Sciatic nerve (tissue), 2 donors: ENCODE results near the gene CCDC169. TPM values are rescaled to one million over a fixed set of nuclear protein-coding genes. Genes with fewer than 3 reads are reported as not detected.
A peak's percentile ranks its signal among the peaks of the same experiment; 100 is the strongest.
"Not testable (repeated sequence)": the region's sequence is repeated elsewhere in the genome, so short reads cannot be mapped to it uniquely, and the experiment has no call there.

Experiments used
- ATAC-seq: fragments of 200-7000 bp; cut with Tn5 transposase; one replicate; pipeline ENCODE4 v1.9.1; 2020; ENCODE audit warnings: mild to moderate bottlenecking, moderate library complexity
- DNase-seq: peaks from one replicate; pipeline ENCODE4 v3.0.0-alpha.2; 2020; ENCODE audit warnings: low spot score
- intact Hi-C: fragments of 100-400 bp; cut with DNase I; formaldehyde crosslinking; loops from one replicate; pipeline ENCODE4 v1.14.2; 2022
- total RNA-seq: library from RNA; stranded (reverse); fragmentation: NEBNext Ultra II Directional; extraction: Animal tissue kit (Norgen Biotek cat#: 25700); gene quantifications from one replicate; pipeline ENCODE4 v1.2.1, GENCODE V29; 2021
- donor health status: DM: no; HTN: no; CAD: no.
- donor health status: DM: no; HTN: no; CAD: no.

Gene CCDC169
- total RNA-seq, 1 donor from 2014 or later: 0.89 TPM

DNA sequence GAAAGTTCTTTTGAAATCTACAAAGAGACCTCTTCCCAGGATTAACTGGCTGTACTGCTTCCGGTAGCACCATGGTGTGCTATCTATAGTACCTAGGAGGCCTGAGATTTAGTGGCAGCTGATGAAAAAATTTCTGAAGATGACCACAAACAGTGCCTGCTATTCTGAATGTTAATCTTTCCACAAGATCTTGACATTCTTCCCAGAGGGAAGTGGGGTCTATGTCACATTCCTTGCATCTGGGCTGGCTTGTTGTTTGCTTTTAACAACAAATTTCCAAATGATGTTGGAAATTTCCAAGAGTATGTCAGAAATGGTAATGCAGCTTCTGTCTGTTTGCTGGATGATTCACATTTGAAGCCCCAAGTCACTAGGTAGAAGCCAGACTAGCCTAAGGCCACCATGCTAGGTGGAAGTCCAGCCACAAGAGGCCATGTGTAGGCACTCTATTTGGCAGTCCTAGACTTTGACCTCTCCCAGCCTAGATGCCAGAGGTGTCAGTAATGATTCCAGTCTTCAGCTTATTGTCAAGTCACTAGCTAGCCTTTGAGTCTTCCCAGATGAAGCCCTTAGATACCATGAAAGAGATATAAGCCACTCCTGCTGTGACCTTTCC, 26.4 kb upstream of the CCDC169 start:
- intact Hi-C loops: no loop called here
- no peak for ATAC-seq
- DNase-seq: no peak

DNA sequence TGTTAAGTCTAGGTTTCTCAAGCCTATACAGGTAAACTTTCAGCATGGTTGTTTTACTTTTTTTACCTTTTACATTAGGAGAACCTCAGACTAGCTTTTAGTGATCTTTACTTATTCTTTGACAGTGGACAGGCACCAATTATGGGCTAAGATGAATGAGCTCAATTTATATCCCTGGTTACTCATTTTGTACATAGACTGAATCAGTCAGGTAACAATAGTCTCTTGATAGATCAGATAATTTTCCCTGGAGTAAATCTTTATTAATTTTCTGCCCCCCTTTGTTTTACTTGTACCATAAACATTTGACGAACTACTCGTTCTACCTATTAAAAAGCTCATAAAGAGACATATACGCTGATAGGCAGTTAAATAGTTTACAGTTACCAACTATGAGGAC, 25.8 kb upstream of the CCDC169 start:
- DNase-seq (no peak), ATAC-seq (no peak)
- intact Hi-C loops: no loop called here

DNA sequence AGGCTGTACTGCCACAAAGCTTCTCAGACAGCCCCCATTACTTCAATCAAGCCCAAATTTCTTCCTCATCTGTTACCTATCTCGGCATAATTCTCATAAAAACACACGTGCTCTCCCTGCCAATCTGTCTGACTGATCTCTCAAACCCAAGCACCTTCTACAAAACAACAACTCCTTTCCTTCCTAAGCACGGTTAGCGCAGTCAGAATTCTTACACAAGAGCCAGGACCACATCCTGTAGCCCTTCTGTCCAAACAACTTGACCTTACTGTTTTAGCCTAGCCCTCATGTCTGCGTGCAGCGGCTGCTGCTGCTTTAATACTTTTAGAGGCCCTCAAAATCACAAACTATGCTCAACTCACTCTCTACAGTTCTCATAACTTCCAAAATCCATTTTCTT, 22.2 kb upstream of the CCDC169 start:
- intact Hi-C loops, ATAC-seq, DNase-seq: not testable (repeated sequence)

DNA sequence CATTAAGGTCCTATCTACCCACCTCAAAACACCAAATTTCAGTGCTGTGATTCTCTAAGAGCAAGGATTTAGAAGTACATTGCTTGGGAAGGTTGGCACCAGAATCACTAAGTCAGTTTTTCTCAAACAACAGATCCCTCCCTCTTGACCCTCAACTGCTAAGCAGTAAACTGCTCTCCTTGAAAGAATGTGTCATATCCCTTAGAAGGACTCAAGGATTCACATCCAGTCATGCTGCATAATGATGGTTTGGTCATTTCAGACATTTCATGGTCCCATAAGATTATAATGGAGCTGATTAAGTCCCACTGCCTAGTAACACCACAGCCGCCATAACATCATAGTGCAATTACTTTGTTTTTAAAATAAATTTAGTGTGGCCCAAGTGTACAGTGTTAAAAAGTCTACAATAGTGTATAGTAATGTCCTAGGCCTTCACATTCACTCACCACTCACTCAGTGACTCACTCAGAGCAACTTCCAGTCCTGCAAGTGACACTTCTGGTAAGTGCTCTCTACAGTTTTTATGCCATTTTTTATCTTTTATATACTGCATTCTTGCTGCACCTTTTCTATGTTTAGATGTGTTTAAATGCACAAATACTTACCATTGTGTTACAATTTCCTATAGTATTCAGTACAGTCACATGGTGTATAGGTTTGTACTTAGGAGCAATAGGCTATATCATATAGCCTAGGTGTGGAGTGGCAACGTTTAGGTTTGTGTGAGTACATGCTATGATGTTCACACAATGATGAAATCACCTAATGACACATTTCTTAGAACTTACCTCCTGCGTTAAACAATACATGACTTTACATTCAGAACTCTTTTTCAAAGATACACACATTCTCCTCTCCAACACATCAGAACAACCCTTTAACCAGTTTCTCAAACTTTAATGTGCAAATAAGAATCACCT, 15.7 kb upstream of the CCDC169 start:
- no peak for DNase-seq
- no peak for ATAC-seq
- intact Hi-C loops: no loop called here

DNA sequence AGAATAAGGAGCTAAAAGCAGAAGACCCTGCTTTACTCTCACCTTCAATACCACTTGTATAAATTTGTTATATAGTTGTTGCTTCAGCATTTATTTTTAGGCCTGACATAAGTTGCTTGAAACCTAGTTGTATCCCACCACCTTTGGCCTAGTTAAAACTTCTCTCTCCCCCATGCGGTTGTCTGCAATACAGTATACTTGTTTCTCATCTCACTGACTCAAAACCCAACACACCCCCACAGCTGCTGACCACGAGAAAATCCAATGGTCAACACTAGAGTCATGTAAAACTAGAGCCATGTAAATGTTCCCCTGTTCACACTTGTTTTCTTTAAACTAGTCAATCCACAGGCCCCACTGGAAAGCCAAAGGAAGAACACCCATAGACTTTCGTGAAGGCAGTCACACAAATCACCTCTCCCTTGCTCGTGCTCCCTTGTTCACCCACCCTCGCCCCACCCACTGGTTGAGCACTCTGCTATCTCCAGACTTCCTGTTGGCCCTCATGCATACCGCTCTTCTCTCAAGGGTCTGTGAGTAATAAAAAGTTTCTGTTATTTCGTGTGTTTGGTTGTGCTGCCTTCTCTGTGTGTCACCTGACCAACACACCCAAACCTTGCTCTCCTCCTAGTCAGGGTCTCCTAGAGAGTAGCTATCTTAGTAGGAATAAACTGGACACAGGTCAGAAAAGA, 12.9 kb upstream of the CCDC169 start:
- no peak for ATAC-seq
- intact Hi-C loops: no loop called here
- DNase-seq: no peak

DNA sequence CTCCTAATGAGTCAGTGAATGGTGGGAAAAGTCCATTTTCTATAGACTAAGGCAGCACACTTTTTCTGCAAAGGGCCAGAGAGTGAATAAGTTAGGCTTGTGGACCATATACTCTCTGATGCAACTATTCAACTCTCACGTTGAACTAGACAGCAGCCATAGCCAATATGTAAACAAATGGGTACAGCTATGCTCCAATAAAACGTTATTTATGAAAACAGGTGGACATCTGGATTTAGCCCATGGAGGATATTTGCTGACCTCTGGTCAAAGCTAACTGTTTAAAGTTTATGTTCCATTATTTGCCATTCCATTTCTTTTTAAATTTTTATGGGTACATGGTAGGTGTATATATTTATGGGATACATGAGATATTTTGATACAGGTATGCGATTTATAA, 4.7 kb upstream of the CCDC169 start:
- intact Hi-C loops: no loop called here
- ATAC-seq (no peak), DNase-seq (no peak)

DNA sequence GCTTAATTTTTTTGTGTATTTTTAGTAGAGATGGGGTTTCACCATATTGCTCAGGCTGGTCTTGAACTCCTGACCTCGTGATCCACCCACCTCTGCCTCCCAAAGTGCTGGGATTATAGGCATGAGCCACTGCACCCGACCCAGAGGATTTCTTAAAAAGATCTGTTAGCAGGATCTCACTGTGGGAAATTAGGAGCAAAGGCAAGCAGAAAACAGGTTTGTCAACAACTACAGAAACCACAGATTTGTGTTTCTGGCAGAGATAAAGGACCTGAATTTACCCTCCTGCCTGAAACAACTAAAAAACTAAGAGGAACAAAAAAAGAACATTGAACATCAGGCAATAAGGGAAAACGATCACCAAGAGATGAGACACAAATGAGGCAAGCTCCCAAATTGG, 1.9 kb upstream of the CCDC169 start:
- DNase-seq, intact Hi-C loops: not testable (repeated sequence)

DNA sequence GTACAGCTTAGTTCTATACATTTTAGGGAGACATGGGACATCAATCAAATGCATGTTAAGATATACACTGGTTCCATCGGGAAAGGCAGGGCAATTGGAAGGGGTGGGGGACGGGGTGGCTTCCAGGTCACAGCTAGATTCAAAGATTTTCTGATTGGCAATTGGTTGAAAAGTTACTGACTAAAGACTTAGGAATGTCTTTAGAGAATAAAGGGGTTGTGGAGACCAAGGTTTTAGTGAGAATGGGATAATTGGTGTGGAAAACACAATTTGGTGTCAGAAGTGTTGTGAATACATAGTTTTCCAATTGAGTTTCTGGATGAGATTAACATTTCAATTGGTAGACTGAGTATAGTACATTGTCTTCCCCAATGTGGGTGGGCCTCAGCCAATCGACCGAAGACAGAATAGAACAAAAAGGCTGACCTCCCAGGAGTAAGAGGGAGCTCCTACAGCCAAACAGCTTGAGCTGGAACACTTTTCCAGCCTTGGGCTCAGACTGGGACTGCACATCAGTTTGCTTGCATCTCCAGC, 988 bp upstream of the CCDC169 start:
- DNase-seq (no peak), ATAC-seq (peak; percentile 41)
- intact Hi-C loops: no loop called here

More for the DNA sequence above, 1.9 kb upstream of the CCDC169 start:
- ATAC-seq: not testable (repeated sequence)

DNA sequence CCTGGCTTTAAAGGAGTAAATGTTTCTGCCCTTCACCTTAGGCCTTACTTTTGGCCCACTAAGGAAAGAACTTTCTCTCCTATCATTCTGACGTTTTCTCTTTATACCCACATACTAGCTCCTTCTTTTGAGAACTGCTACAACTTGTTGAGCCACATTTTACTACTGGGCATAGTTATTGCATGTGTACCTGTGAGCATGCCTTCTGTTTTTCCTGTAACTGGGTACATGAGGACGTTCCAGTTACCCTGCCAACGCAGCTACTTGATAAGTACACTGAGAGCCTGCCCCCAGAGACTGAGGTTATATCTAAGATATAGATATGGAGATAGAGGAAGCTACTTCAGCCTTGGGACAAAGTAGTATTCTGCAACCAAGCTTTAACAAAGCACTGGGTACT, 3.5 kb downstream of the CCDC169 start:
- ATAC-seq (no peak), DNase-seq (no peak)
- intact Hi-C loops: no loop called here

DNA sequence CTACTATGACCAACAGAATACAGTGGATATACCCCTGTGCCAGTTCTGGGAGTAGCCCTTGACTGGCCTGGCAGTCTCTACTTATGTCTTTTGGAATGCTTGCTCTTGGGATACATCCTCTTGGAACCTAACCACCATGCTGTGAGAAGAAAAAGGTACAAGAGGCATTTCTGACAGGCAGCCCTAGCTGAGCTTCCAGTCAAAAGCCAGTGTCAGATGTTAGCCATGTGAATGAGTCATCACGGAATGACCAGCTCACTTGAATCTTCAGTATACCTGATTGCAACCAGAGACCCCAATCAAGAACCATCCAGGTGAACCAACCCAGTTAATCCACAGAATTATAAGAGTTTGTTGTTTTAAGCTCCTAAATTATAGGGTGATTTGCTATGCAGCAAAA, 4.1 kb downstream of the CCDC169 start:
- DNase-seq: no peak
- no peak for ATAC-seq
- intact Hi-C loops: no loop called here

DNA sequence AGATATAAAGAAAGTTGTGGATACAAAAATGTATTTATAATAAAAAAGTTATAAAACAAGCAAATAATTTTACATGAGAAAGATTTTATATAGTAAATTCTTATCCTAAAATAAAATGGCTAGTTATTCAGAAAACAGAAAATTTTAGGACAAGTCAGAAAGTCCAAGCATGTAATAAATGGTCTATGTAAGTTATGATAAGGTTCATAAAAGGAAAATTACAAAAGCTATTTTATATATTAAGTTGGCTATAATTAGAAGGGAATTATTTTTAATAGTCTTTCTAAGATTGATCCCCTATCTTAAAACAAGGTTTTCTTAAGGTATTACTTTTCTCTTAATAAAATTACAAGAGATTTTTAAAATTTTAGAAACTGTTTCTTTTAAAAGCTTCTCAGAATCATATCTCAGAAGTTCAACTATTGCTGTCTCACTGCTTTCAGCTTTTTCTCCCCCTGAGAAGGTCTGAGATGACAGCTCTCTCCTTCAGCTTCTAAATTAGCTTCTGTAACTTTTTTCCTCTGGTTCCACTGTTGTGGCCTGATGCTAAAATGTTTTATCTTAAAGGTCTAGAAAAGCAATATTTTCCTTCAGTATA, 8.7 kb downstream of the CCDC169 start:
- DNase-seq (no peak), ATAC-seq (no peak)
- intact Hi-C loops: no loop called here

DNA sequence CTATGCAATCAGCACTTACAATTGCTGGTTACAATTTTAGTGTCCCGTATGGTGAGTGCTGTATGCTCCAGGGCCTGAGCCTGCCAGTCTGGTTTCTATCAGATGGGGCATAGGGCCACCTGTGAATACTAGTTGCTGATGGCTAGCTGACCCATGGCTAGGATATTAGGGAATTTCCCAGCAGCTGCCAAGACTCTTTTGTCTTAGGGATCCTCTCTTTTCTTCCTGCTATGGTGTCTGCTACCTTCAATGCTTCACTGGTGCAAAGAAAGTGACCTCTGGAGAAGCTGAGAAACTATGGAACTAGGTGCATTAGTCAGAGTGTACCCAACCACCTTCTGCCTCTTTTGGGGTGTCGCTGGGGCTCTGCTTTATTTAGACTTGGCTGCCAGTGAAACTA, 11.6 kb downstream of the CCDC169 start:
- intact Hi-C loops: no loop called here
- DNase-seq (no peak), ATAC-seq (no peak)

DNA sequence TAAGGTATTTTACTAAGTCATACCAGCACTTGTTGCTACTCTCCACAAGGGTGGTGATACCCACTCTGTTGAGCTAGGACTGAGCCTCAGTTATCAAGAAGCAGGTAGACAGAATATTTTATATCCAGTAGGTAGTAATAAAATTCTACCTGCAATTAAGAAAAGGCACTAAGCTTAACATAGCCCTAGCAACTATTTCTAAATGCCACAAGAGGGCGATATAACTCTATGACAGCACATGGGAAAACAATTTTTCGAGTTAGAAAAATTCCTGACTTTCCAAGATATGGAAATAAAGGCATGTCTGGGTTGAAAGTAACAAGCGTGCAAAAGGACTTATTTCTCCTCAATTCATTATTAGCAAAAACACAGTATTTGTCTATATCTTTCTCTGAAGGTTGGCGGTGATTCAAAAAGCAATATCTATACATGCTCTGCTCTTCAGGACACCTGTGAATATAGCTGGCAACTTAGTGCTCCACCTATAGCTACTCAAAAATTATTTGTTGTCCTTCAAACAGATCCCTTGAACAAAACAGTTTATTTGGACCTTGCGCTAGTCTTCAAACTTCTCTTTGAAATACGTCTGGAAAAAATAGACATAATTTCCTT, 14.7 kb downstream of the CCDC169 start:
- intact Hi-C loops: no loop called here
- DNase-seq (no peak), ATAC-seq (no peak)

DNA sequence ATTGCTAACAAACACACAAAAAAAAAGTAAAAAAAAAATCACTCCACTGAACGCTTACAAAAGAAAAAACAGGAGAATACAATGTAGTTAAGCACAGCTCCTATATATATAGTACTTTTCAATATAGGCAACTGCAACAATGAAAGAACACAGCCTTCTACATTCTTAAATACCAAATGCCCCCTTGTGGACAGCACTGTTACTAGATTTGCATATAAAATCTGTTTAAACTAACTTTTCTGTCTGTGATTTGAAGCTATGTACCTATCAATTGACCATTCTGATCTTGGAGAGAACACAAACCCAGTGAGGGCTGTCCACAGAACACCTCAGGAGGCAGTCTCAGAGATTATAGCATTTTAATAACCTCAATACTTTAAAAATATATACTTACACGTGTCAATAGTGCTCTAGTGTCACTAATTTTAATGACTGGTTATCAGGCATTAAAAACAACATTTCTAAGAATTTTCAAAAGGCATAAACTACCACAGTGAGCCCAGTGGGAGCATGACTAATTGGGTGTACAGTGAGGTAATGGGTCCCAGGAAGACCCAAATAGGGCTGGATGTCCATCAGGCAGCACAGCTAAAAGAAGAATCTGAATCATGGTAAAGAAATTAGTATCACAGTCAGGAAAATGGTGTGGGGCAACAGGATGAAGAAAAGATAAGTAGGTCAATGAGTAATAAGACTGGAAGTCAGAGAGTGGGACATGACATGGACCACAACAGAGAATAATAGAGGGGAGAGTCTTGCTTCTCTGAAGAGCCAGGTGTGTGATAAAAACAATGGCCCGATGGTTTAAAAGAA, 22.2 kb downstream of the CCDC169 start:
- no peak for DNase-seq
- intact Hi-C loops: no loop called here
- peak; percentile 70 for ATAC-seq

DNA sequence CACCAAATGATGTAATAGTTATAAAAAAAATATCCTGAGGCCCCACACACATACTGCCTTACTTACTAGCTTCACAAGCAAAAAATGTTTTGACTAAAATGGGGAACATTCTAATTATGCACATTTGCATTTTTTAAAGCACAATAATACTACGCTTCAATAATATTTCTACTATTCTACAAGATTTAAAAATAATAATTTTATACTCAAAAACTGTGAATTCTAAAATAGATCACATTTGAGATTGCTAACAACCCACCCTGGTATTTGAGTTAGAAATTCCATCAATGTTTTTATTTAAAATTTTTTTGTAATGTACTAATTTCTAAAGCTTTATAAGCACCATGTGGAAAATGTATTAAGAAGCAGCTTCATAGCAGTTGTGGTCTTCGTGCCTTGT, 24.2 kb downstream of the CCDC169 start:
- intact Hi-C loops: no loop called here
- ATAC-seq (no peak), DNase-seq (no peak)

DNA sequence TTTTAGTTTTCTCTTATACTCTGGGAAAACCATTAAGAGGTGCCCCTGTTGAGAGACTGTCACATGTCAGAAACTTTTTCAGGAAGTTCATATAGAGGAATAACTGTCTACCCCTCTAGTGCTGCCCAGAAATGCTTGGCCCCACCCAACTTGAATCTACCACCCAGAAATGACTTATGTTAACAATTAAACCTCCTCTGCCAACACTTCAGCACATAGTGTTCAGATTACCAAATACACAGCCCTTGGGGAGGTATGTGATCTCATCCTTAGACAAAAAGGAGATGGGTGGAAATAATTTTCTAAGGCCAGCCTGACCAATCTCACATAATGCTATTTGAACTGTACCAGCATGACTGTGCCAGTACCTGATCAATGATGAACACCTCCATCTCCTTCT, 35.6 kb downstream of the CCDC169 start:
- intact Hi-C loops: no loop called here
- ATAC-seq (peak; percentile 89), DNase-seq (no peak)

DNA sequence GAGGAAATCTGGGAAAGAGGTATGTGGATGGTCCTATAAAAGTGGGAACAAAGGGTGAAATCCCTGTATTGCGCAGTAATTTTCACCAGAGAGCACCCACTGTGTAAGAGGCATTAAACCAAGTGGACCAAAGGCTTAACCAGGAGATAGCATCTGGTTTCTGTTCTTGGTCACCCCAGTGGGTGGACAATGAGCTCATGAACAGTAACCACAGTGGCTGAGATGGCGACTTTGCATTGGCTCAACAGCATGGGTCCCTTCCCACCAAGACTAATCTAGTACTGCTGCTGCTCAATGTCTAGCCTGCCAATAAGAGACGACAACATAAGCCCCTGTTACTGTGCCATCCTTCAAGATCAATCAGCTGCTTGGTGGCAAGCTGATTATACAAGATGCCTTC, 36.6 kb downstream of the CCDC169 start:
- no peak for ATAC-seq
- no peak for DNase-seq
- intact Hi-C loops: no loop called here
